Kidney epithelial cell (primary cell): ENCODE results near the gene LRCH4. TPM values are rescaled to one million over a fixed set of nuclear protein-coding genes. Genes with fewer than 3 reads are reported as not detected.

Experiments used
- DNase-seq: peaks from one replicate; pipeline ENCODE4 v3.0.0-alpha.2; 2010; ENCODE audit warnings: low read depth
- H3K27me3 ChIP-seq: 2 replicates; pipeline ENCODE4 v1.6.0; 2011; ENCODE audit warnings: low read length; ENCODE audit not compliant: control insufficient read depth, insufficient read depth
- H3K36me3 ChIP-seq: 2 replicates; pipeline ENCODE4 v1.5.1; 2011; ENCODE audit warnings: low read length; ENCODE audit not compliant: control insufficient read depth, insufficient read depth
- H3K4me3 ChIP-seq: 2 replicates; pipeline ENCODE4 v1.5.1; 2011; ENCODE audit warnings: low read depth, mild to moderate bottlenecking, control low read depth, low read length
- total RNA-seq: library from RNA; depleted of rRNA; stranded (reverse); fragments of >200 nt; gene quantifications from 2 replicates; pipeline ENCODE4 v1.2.3, GENCODE V29; 2015
- TF ChIP-seq, protein P1 (sequence below): IDR thresholded peaks from 2 replicates; pipeline ENCODE4 v1.5.1; 2011; ENCODE audit warnings: mild to moderate bottlenecking, moderate library complexity, low read length, control low read depth, inconsistent platforms; ENCODE audit not compliant: insufficient read depth, poor library complexity, severe bottlenecking

Gene LRCH4
- total RNA-seq, 1 donor from 2014 or later: 69.0 TPM

GRCh38 chr7:100590077-100590737, 4.3 kb upstream of the LRCH4 start:
- H3K27me3 ChIP-seq: peaks cover 6% of the 10 kb centered on the region
- TF ChIP-seq, protein P1, sequence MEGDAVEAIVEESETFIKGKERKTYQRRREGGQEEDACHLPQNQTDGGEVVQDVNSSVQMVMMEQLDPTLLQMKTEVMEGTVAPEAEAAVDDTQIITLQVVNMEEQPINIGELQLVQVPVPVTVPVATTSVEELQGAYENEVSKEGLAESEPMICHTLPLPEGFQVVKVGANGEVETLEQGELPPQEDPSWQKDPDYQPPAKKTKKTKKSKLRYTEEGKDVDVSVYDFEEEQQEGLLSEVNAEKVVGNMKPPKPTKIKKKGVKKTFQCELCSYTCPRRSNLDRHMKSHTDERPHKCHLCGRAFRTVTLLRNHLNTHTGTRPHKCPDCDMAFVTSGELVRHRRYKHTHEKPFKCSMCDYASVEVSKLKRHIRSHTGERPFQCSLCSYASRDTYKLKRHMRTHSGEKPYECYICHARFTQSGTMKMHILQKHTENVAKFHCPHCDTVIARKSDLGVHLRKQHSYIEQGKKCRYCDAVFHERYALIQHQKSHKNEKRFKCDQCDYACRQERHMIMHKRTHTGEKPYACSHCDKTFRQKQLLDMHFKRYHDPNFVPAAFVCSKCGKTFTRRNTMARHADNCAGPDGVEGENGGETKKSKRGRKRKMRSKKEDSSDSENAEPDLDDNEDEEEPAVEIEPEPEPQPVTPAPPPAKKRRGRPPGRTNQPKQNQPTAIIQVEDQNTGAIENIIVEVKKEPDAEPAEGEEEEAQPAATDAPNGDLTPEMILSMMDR: no peak
- DNase-seq: no peak
- H3K36me3 ChIP-seq: no peaks in the 10 kb centered on the region
- H3K4me3 ChIP-seq: no peak overlapping the region

DNA sequence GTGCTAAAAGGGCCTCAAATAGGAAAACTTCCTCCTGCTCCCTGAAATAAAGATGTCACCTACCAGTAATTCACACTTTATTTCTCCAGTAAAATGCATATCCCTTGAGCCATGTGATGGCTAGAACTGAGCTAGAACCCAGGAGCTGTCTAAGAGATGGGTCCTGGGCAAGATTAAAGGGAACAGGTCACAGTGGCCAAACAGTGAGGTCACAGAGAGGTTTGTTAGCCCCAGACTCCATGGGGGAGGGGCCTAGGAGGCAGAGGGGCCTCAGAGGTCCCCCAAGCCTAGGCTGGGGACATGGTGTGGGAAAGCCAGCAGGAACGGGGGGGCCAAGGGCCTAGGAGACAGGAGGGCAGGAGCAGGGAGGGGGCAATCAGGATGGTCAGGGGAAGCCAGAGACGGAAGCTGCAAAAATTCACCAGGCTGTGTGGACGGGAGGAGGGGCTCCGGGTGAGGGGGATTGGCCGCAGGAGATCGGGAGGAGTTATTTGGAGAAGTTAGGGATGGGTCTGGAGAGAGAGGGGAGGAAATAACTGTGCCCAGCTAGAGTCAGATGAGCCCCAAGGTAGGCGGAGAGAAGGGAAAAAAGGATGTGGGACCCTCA, 3.5 kb upstream of the LRCH4 start:
- DNase-seq: no peak
- Histone ChIP-seq H3K27me3 (peaks cover 6% of the 10 kb centered on the region), H3K4me3 (no peak overlapping the region), H3K36me3 (no peaks in the 10 kb centered on the region)
- TF ChIP-seq, protein P1: no peak

DNA sequence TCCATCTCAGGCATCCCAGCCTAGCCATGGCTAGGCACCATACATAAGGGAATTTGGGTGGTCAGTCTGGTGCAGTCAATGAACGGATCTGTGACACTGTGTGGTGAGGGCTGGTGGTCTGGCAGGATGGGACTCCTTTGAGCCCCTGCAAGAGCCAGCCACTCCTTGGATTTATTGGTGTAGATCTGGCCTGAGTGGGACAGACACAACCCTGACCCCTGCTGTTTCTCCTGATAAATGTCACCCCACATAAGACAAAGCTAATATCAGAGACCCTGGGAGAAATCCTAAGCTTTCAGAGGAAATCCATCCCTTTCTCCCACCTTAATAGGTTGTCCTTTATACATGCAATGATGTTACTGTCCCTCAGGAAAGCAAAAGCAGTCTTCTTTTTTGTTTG, 2.5 kb upstream of the LRCH4 start:
- no peak for DNase-seq
- no peaks in the 10 kb centered on the region for H3K36me3 ChIP-seq

DNA sequence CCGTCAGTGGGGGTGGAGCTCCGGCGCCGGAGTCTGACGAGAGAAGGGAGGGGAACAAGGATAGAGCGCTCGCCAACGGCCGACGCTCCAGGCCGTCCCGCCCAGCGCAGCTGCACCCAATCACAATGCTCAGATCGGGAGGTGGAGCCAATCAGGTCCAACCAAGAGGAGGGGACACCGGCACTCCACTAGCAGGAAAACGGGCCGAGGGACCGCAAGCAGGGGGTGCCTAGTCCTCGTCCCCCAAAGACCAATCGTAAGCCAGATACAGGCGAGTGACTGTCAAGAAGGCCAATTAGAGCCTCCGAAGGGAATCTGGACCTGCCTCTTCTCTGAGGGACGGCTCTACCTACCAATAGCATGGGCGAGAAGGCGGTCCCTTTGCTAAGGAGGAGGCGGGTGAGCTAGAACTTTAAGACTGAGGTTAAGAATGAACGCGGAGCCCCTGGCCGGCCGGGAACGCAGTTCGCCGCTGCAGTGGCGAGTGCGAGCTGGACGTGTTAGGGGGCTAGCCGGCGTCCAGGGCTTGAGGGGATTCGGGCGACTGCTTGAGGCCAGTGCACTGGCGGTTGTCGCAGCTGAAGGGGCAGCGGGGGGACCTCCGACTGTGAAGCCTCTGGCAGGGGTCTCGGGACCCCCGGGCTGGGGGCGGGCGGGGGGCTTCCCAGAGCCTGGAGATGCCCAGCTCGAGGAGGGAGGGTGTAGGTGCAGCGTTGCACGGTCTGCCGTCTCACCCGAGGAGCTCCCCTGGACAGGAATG, 517 bp upstream of the LRCH4 start, which contains the start of gene FBXO24:
Gene FBXO24 (plus strand): TSS at position 63 of the 760 bp plus-strand sequence. CDS start 298 bp downstream, at position 361.
- Histone ChIP-seq H3K4me3 (peak within 1 kb of the TSS; percentile 98), H3K36me3 (no peaks in the 10 kb centered on the region), H3K27me3 (peaks cover 6% of the 10 kb centered on the region)
- peak; percentile 98 for DNase-seq
- TF ChIP-seq, protein P1: no peak

More for the DNA sequence above, 2.5 kb upstream of the LRCH4 start:
- Histone ChIP-seq H3K27me3 (peaks cover 6% of the 10 kb centered on the region), H3K4me3 (no peak overlapping the region)
- TF ChIP-seq, protein P1: peak; percentile 40

GRCh38 chr7:100584683-100585510, 1.0 kb downstream of the LRCH4 start:
- TF ChIP-seq, protein P1: no peak
- DNase-seq: no peak
- Histone ChIP-seq H3K36me3 (peaks cover 2% of the 10 kb centered on the region), H3K4me3 (peak overlapping the region; percentile 98), H3K27me3 (peaks cover 2% of the 10 kb centered on the region)
